Caco-2 (cell line): ENCODE data around the gene RTN4RL1. TPM values are rescaled to one million over a fixed set of nuclear protein-coding genes. Genes with fewer than 3 reads are reported as not detected.

Source experiments
- BruUV-seq: library from RNA; stranded (reverse); fragments of 400-500 nt; replicated peaks from 2 replicates; lab custom pipeline; 2021; lab: Mats Ljungman, UMichigan
- CTCF ChIA-PET: fragments of 300-600 bp; sonication (Branson Sonifier 250); formaldehyde crosslinking; loops from one replicate; lab custom pipeline; 2022; ENCODE audit warnings: antibody characterized with exemption; lab: Charles Lee
- POLR2A ChIA-PET: fragments of 300-600 bp; sonication (Branson Sonifier 250); formaldehyde crosslinking; loops from one replicate; lab custom pipeline; 2022; ENCODE audit warnings: antibody characterized with exemption; lab: Charles Lee
- DNase-seq, 2 experiments: peaks; one replicate each; pipeline versions ENCODE4 v3.0.0 to v3.0.0-alpha.2; 2020 to 2022
- H3K27me3 ChIP-seq: replicated peaks from 2 replicates; pipeline ENCODE4 v1.6.0; 2011; ENCODE audit warnings: low read length; ENCODE audit not compliant: control insufficient read depth, insufficient read depth
- H3K36me3 ChIP-seq: 2 replicates; pipeline ENCODE4 v1.5.1; 2011; ENCODE audit warnings: low read length; ENCODE audit not compliant: control insufficient read depth, insufficient read depth
- H3K4me1 ChIP-seq: fragments of 250-450 bp; sonication (Bioruptor Pico); 2 replicates; pipeline ENCODE4 v1.5.1; 2020; ENCODE audit warnings: mild to moderate bottlenecking
- H3K4me3 ChIP-seq: 2 replicates; pipeline ENCODE4 v1.5.1; 2011; ENCODE audit warnings: low read depth, mild to moderate bottlenecking, control low read depth, low read length
- H3K9me3 ChIP-seq: fragments of 250-450 bp; sonication (Bioruptor Pico); 2 replicates; pipeline ENCODE4 v1.5.1; 2020; ENCODE audit warnings: mild to moderate bottlenecking, moderate library complexity
- H3K27ac Mint-ChIP-seq: one replicate; pipeline ENCODE4 v1.8.0; 2022; ENCODE audit warnings: mixed read lengths; ENCODE audit not compliant: unreplicated experiment
- H3K27me3 Mint-ChIP-seq: one replicate; pipeline ENCODE4 v1.8.0; 2022; ENCODE audit warnings: mixed read lengths; ENCODE audit not compliant: insufficient read depth, unreplicated experiment
- H3K36me3 Mint-ChIP-seq: one replicate; pipeline ENCODE4 v1.8.0; 2022; ENCODE audit warnings: mild to moderate bottlenecking, mixed read lengths; ENCODE audit not compliant: insufficient read depth, unreplicated experiment
- H3K4me1 Mint-ChIP-seq: one replicate; pipeline ENCODE4 v1.8.0; 2022; ENCODE audit warnings: low read depth, mixed read lengths; ENCODE audit not compliant: unreplicated experiment
- H3K4me3 Mint-ChIP-seq: one replicate; pipeline ENCODE4 v1.8.0; 2022; ENCODE audit warnings: mild to moderate bottlenecking, moderate library complexity, mixed read lengths; ENCODE audit not compliant: unreplicated experiment
- H3K9me3 Mint-ChIP-seq: one replicate; pipeline ENCODE4 v1.8.0; 2022; ENCODE audit warnings: mixed read lengths; ENCODE audit not compliant: unreplicated experiment
- CTCF ChIP-seq, 2 experiments: fragments of 200-600 bp in 1 of 2; IDR thresholded peaks; 1 replicate in 1 of 2; 2 replicates in 1 of 2; pipeline versions ENCODE4 v1.5.1 to v1.8.0; 2011 to 2022; ENCODE audit warnings: antibody characterized with exemption in 1 of 2, control low read depth in 1 of 2, inconsistent platforms in 1 of 2, low read depth in 1 of 2, low read length in 1 of 2, mild to moderate bottlenecking in 1 of 2, moderate library complexity in 1 of 2; ENCODE audit not compliant: insufficient read depth in 1 of 2, severe bottlenecking in 1 of 2, unreplicated experiment in 1 of 2
- intact Hi-C: fragments of 100-400 bp; cut with micrococcal nuclease; formaldehyde crosslinking; loops from one replicate; pipeline ENCODE4 v1.10.0; 2022; ENCODE audit not compliant: unreplicated experiment
- total RNA-seq: library from RNA; stranded (reverse); gene quantifications from 2 replicates; pipeline ENCODE4 v1.2.3, GENCODE V29; 2022

The RTN4RL1 gene
- total RNA-seq, 1 experiment from 2014 or later: 0.54 TPM

GRCh38 chr17:2068519-2069051, 43.5 kb upstream of the RTN4RL1 start:
- H3K36me3 ChIP-seq: peaks cover 3% of the 10 kb centered on the region
- no peak for TF ChIP-seq CTCF (IDR thresholded peaks at IDR 0.05; ENCODE audit: insufficient read depth in 1 of 2, low read depth in 1 of 2, low read length in 1 of 2, severe bottlenecking in 1 of 2, unreplicated experiment in 1 of 2)
- H3K4me3 ChIP-seq: no peak overlapping the region
- no peaks in the 10 kb centered on the region for H3K27me3 Mint-ChIP-seq
- intact Hi-C loops: no loop called here
- ChIA-PET POLR2A (no interaction called here), CTCF (interaction anchor here (1.4 kb wide), 1 partner anchor 9 kb away, joined by 6 read pairs; no protein-coding TSS in a partner anchor)
- peaks cover 23% of the 10 kb centered on the region for H3K36me3 Mint-ChIP-seq
- no peaks in the 10 kb centered on the region for H3K27me3 ChIP-seq
- no peak overlapping the region for H3K4me3 Mint-ChIP-seq
- H3K4me1 Mint-ChIP-seq: peaks cover 8% of the 10 kb centered on the region
- H3K9me3 Mint-ChIP-seq: no peaks in the 10 kb centered on the region
- no peak overlapping the region for H3K27ac Mint-ChIP-seq
- H3K4me1 ChIP-seq: 0 out of 2 replicates have a peak, but pooled peaks cover 6% of the 10 kb centered on the region
- no peaks in the 10 kb centered on the region for H3K9me3 ChIP-seq
- BruUV-seq: no TSS peak
- DNase-seq: no peak

- Histone ChIP-seq H3K4me3 (no peak overlapping the region), H3K9me3 (no peaks in the 10 kb centered on the region), H3K36me3 (peaks cover 3% of the 10 kb centered on the region), H3K27me3 (no peaks in the 10 kb centered on the region), H3K4me1 (0 out of 2 replicates have a peak, but pooled peaks cover 6% of the 10 kb centered on the region)
- CTCF ChIA-PET: interaction anchor here (1.4 kb wide), 1 partner anchor 8 kb away, joined by 6 read pairs; no protein-coding TSS in a partner anchor
- H3K27me3 Mint-ChIP-seq: no peaks in the 10 kb centered on the region
- TF ChIP-seq CTCF (IDR thresholded peaks at IDR 0.05; ENCODE audit: insufficient read depth in 1 of 2, low read depth in 1 of 2, low read length in 1 of 2, severe bottlenecking in 1 of 2, unreplicated experiment in 1 of 2): no peak
- BruUV-seq: no TSS peak
- no peak for DNase-seq
- no peak overlapping the region for H3K4me3 Mint-ChIP-seq
- intact Hi-C loops: no loop called here
- no peak overlapping the region for H3K27ac Mint-ChIP-seq
- POLR2A ChIA-PET: no interaction called here
- H3K36me3 Mint-ChIP-seq: peaks cover 23% of the 10 kb centered on the region
- H3K9me3 Mint-ChIP-seq: no peaks in the 10 kb centered on the region
- H3K4me1 Mint-ChIP-seq: peaks cover 8% of the 10 kb centered on the region
Measured at GRCh38 chr17:2068031-2068518, 42.9 kb upstream of the RTN4RL1 start.

GRCh38 chr17:2067608-2068024, 42.5 kb upstream of the RTN4RL1 start:
- TF ChIP-seq CTCF (IDR thresholded peaks at IDR 0.05; ENCODE audit: insufficient read depth in 1 of 2, low read depth in 1 of 2, low read length in 1 of 2, severe bottlenecking in 1 of 2, unreplicated experiment in 1 of 2): no peak
- Histone ChIP-seq H3K4me3 (no peak overlapping the region), H3K27me3 (no peaks in the 10 kb centered on the region), H3K36me3 (peaks cover 3% of the 10 kb centered on the region), H3K9me3 (no peaks in the 10 kb centered on the region), H3K4me1 (0 out of 2 replicates have a peak, but pooled peaks cover 6% of the 10 kb centered on the region)
- Mint-ChIP-seq H3K27ac (no peak overlapping the region), H3K9me3 (no peaks in the 10 kb centered on the region), H3K27me3 (no peaks in the 10 kb centered on the region), H3K4me3 (no peak overlapping the region), H3K4me1 (peaks cover 8% of the 10 kb centered on the region), H3K36me3 (peaks cover 23% of the 10 kb centered on the region)
- ChIA-PET POLR2A (no interaction called here), CTCF (interaction anchor here (1.1 to 1.4 kb wide), 3 partner anchors 8 to 177 kb away, joined by 3 to 6 read pairs (median 5); no protein-coding TSS in a partner anchor)
- BruUV-seq: no TSS peak
- intact Hi-C loops: no loop called here
- no peak for DNase-seq
